ENCODE results near the gene PUDP.

Gene PUDP

DNA sequence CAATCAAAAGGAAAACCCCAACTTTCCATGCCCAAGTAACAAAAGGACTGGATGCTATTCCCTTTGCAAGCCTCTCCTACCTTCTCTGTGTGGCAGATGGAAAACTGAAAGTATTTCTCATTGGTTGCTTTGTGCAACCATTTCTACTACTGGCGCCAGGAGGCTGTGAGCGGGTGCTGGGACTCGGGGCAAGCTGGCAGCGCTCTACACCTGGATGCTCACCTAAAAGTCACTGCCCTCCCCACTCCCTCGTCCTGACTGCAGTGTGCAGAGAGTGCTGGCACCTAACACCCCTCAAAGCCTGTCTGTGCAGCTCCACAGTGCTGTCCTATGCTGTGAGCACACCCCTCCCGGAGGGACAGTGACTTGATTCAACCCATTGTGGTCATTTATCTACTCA, 54.6 kb downstream of the PUDP start:
- H3K4me3 ChIP-seq (replicated peaks; ENCODE audit: low read depth, low read length) = no peak overlapping the region
- H3K27me3 ChIP-seq (replicated peaks; ENCODE audit: control insufficient read depth, insufficient read depth, low read length) = no peaks in the 10 kb centered on the region
- TF ChIP-seq, protein P1, sequence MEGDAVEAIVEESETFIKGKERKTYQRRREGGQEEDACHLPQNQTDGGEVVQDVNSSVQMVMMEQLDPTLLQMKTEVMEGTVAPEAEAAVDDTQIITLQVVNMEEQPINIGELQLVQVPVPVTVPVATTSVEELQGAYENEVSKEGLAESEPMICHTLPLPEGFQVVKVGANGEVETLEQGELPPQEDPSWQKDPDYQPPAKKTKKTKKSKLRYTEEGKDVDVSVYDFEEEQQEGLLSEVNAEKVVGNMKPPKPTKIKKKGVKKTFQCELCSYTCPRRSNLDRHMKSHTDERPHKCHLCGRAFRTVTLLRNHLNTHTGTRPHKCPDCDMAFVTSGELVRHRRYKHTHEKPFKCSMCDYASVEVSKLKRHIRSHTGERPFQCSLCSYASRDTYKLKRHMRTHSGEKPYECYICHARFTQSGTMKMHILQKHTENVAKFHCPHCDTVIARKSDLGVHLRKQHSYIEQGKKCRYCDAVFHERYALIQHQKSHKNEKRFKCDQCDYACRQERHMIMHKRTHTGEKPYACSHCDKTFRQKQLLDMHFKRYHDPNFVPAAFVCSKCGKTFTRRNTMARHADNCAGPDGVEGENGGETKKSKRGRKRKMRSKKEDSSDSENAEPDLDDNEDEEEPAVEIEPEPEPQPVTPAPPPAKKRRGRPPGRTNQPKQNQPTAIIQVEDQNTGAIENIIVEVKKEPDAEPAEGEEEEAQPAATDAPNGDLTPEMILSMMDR (IDR thresholded peaks at IDR 0.05; ENCODE audit: insufficient read depth, low read length, poor library complexity, severe bottlenecking) = no peak
- DNase-seq (ENCODE audit: extremely low read depth, insufficient read length) = no peak
- no peaks in the 10 kb centered on the region; the same call in 1 of the 2 replicates for H3K36me3 ChIP-seq (ENCODE audit: control insufficient read depth, insufficient read depth, low read length)

DNA sequence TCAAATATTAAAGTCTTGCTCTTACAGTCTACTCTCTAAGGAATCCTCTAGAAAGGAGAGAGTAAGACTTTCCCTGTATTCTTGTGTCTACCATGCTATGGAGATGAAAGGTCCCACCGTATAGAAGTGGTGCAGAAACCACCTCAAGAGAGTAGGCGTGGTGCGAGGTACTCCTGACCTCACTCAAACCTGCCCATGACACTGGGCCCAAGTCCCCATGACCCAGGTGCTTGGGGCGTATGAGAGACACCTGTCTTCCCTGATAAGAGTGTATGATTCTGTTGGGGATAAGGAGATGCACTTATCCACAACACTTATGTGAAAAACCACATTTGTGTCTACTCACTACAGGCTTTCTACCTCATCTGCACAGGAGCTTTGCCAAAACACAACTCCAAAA, 55.4 kb downstream of the PUDP start:
- no peak for DNase-seq (ENCODE audit: extremely low read depth, insufficient read length)
- Histone ChIP-seq H3K36me3 (ENCODE audit: control insufficient read depth, insufficient read depth, low read length) (no peaks in the 10 kb centered on the region; the same call in 1 of the 2 replicates), H3K27me3 (replicated peaks; ENCODE audit: control insufficient read depth, insufficient read depth, low read length) (no peaks in the 10 kb centered on the region), H3K4me3 (replicated peaks; ENCODE audit: low read depth, low read length) (no peak overlapping the region)
- TF ChIP-seq, protein P1 (IDR thresholded peaks at IDR 0.05; ENCODE audit: insufficient read depth, low read length, poor library complexity, severe bottlenecking) = no peak

DNA sequence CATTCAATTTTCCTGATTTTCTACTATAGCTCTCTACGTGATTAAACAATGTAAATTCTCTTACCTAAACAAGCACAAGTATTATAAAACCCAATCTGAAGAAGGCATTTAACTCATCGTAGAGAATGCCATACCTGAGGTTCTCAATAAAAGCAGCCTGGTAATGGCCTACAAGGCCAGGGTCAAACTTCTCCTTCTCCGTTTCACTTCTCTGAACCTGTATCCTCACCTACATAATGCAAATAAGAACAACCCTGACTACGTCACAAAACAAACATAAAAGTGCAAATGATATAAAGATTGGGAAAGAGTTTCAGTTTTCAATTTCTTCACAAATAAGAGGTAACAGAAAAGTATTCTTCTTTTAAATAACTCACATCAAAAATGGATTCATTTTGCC, 56.0 kb downstream of the PUDP start:
- H3K27me3 ChIP-seq (replicated peaks; ENCODE audit: control insufficient read depth, insufficient read depth, low read length) = no peaks in the 10 kb centered on the region
- no peak overlapping the region for H3K4me3 ChIP-seq (replicated peaks; ENCODE audit: low read depth, low read length)
- no peaks in the 10 kb centered on the region; the same call in 1 of the 2 replicates for H3K36me3 ChIP-seq (ENCODE audit: control insufficient read depth, insufficient read depth, low read length)
- no peak for DNase-seq (ENCODE audit: extremely low read depth, insufficient read length)
- TF ChIP-seq, protein P1 (IDR thresholded peaks at IDR 0.05; ENCODE audit: insufficient read depth, low read length, poor library complexity, severe bottlenecking) = no peak

DNA sequence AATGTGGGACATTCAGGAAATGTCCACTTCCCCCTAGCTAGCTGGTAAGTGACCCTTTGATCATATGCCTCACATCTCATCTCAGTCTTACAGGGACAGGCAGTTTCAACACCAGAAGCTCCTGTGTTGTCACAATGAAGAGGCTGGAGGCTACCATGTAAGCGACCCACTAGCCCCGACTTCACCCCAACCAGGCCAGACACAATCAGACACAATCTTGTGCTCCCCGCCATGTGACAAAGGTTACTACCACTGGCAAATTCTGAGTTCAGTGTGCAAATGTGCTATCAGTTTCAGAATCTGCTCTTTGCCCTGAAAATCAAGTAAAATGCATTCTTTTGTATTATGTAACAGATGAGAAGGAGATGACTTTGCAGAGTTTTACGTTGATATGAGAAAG, 57.3 kb downstream of the PUDP start:
- no peak overlapping the region for H3K4me3 ChIP-seq (replicated peaks; ENCODE audit: low read depth, low read length)
- DNase-seq (ENCODE audit: extremely low read depth, insufficient read length) = no peak
- TF ChIP-seq, protein P1 (IDR thresholded peaks at IDR 0.05; ENCODE audit: insufficient read depth, low read length, poor library complexity, severe bottlenecking) = no peak
- no peaks in the 10 kb centered on the region; the same call in 1 of the 2 replicates for H3K36me3 ChIP-seq (ENCODE audit: control insufficient read depth, insufficient read depth, low read length)
- H3K27me3 ChIP-seq (replicated peaks; ENCODE audit: control insufficient read depth, insufficient read depth, low read length) = no peaks in the 10 kb centered on the region

DNA sequence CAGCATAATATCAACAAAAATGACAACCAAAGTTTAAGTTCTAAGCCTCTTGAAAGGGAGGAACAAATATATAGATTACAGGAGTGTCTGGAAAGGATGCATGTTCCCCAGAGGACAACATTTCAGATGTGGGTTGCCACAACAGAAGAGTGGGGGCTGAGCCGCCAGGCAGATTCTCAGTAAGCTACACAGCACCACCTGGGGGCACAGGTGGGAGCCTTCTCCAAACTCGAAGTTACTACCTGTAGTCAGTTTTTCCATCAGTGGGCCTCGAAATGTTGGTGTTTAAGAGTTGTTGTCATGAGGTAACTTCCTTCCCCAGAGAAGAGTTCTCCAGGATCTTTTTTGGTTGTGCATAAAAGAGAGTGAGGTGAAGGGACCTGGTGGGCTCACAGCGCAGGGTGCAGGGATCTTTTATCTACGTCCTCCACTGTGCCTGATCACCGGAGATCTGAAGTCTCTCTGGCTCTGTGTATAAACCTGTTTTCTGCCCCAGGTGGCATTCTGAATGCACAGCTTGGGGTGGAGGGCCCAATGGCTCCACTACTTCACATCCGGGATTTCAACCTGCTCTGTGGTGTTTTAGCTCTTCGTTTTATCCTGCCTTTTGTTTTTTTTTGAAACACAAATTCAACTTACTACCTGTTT, 58.9 kb downstream of the PUDP start:
- Histone ChIP-seq H3K36me3 (ENCODE audit: control insufficient read depth, insufficient read depth, low read length) (no peaks in the 10 kb centered on the region), H3K4me3 (replicated peaks; ENCODE audit: low read depth, low read length) (no peak overlapping the region), H3K27me3 (replicated peaks; ENCODE audit: control insufficient read depth, insufficient read depth, low read length) (no peaks in the 10 kb centered on the region)
- TF ChIP-seq, protein P1 (IDR thresholded peaks at IDR 0.05; ENCODE audit: insufficient read depth, low read length, poor library complexity, severe bottlenecking) = peak; percentile 60
- DNase-seq (ENCODE audit: extremely low read depth, insufficient read length) = no peak

DNA sequence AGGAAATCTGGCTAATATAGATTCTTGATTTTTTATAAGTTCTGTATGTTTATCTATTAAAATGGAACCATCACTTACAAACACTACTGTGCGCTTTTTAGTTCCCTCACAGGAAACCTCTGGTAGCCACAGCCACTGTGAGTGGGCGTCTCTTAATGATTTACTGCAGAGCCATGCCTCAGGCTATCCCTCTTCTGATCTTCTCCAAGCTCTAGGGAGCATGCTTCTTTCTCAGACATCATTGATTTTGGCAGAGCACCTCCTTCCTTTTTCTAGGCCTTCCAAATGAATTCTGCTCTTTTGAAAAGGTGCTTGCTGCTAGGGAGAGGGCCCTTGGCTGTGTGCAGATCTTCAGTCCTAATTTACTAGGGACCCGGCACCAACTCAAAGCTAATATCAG, 61.6 kb downstream of the PUDP start:
- peaks cover 3% of the 10 kb centered on the region for H3K36me3 ChIP-seq (ENCODE audit: control insufficient read depth, insufficient read depth, low read length)
- no peak overlapping the region for H3K4me3 ChIP-seq (replicated peaks; ENCODE audit: low read depth, low read length)
- DNase-seq (ENCODE audit: extremely low read depth, insufficient read length) = no peak
- TF ChIP-seq, protein P1 (IDR thresholded peaks at IDR 0.05; ENCODE audit: insufficient read depth, low read length, poor library complexity, severe bottlenecking) = no peak
- H3K27me3 ChIP-seq (replicated peaks; ENCODE audit: control insufficient read depth, insufficient read depth, low read length) = no peaks in the 10 kb centered on the region

Data from GM06990 (cell line).